Measurements from ENCODE around the gene ZNF432. TPM values are rescaled to one million over a fixed set of nuclear protein-coding genes. Genes with fewer than 3 reads are reported as not detected.
"Not testable (repeated sequence)": the region's sequence is repeated elsewhere in the genome, so short reads cannot be mapped to it uniquely, and the experiment has no call there.

The ZNF432 gene
- total RNA-seq (2014; rRNA removed): 7.8 and 10.1 TPM in 2 replicates
- 3.5 TPM for polyA plus RNA-seq (2012)

DNA sequence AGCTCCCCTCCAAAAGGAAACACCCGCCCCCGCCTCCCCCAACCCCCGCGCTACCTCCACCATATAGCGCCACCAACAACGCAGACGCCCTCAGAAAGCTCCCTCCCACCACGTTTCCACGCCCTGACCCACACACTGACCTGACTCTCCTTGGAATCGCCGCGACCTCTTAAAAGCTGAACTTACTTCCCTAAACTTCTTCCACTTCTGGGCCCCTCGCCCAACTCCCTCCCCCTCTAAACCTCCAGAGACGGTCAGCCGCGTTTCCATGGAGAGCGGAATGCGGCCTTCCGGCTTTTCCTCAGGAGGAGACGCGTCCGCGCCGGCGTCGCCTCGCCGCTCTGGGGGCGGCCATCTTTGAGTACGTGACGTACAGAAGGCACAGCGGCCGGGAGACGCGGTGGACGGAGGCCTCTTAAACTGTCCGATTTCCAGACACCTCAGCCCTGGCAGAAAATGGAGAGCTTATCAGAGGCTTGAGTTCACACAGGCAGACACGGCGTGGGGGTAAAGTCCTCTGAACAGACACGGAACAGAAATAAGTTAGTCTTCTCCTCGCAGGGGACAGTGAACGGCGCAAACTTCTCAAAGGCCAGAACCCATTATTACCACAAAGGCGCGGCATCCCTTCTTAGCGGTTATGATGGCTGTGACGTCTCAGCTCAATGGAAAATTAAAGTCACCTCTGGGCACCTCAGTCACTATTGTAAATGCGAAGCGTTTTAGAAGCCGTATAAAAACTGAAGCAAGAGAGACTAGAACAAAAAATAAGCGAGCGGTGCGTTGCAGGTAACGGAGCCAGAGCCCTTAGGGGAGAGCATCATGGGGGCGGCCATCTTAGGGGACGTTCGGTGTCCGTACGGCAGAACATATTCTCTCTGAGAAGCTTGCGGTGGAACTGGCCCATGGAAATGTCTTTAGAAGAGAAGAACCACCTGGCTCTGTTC lies at the start of gene ZNF432:
Gene ZNF432 (minus strand): TSS at position 284 of the 947 bp plus-strand sequence. CDS start 1,970 bp downstream, outside the sequence.
- peak; percentile 90 for DNase-seq (ENCODE audit: low read depth)

DNA sequence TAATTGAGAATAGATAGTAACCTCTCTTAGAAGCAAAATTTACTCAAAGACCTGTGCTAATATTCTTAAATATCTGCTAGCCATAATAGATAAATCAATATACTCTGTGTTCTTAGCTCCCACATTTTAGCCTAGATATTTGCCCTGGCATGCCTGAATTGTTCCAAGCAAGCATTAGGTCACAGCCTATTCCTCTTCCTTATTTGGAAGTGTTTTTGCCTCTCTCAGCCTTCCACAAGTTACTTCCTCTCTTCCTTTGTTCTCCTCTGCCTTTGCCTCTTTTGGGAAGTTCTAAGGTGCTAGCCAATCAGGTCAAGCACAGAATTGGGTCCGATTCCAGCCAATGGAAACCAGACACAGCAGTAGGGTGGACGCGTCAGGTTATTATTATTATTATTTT lies 47.8 kb upstream of the ZNF432 start:
- peak; percentile 7 for DNase-seq (ENCODE audit: low read depth)

DNA sequence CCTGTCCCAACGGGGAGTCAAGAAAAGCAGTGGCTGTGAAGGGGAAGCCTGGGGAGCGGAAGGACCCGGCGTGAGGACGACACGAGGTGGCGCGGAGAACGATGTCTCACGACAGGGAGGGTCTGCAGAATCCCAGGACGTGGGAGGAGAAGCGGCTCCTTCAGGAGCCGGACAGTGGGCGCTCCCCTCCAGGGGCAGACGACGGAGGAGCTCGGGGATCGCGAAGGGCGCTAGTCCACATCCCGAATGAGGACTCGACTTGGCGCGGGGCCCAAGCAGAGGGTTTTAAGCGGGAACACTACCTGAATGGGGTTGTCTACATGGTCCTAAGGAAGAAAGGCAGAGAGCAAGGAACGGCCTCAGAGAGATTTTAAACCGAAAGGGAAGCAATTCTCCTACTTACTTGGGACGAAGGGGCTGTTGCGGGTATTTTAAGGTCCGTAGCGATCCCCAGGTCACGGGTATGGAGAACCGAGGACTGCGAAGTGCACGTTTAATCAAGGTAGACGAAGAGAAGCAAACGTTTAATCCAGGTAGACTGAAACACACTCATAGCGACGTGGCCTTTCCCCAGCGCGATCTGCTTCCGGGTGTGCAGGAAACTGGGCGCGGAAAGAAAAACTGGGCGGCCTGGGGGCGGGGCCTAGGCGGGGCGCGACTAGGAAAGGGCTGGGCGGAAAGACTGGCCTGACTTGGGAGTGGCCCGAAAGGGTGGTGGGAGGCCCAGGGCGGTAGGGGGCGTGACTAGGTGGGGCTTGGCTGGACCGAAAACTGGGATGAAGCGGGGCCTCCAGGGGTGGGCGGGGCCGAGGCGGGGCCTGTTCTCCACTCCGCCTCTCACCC lies 46.8 kb upstream of the ZNF432 start, which contains the start of gene ZNF841:
Gene ZNF841 (minus strand): TSS at position 594 of the 843 bp plus-strand sequence. CDS start 10,964 bp downstream, outside the sequence.
- DNase-seq (ENCODE audit: low read depth): peak; percentile 93

DNA sequence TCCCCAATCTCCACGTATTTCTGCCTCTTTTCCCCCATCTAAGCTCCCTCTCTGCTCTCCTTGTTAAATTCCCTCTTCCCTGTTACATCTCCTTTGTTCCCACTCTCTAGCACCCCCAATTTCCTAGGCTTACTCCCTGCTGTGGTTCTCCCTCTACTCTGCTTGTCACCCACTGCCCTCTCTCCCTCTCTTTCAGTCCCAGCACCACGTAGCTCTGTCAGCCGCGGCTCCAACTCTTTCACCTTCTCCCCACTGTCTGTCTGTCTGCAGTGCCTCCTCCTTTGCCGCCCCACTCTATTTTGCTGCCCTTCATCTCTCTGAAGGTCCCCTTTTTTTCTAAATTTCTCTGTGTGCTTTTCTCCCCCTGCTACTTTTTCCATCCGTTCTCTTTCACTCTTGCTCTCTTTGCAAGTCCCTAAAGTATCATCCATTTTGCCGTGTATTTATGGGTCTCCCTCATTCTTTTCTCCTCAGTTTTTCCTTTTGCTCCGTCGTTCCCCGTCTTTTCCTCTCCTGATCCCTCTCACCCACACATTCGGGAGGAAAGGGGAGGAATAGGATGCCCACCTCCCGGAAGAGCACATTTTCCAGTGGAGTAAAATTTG lies 46.0 kb upstream of the ZNF432 start:
- DNase-seq (ENCODE audit: low read depth): no peak

DNA sequence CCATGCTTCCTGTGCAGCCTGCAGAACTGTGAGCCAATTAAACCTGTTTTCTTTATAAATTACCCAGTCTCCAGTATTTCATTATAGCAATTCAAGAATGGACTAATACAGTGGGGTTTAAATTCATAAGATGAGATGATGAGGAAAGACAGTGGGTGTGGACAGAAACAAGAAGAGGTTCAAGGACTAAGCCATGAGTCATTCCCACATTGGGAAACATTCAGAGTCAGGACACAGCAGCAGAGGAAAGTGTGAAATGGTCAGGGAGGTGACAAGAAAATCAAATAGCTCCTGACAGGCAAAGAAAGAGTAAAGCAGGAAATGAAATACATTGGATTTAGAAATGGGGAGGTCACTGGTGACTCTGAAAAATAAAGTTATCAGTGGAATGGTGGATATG lies 37.8 kb upstream of the ZNF432 start:
- peak; percentile 38 for DNase-seq (ENCODE audit: low read depth)

DNA sequence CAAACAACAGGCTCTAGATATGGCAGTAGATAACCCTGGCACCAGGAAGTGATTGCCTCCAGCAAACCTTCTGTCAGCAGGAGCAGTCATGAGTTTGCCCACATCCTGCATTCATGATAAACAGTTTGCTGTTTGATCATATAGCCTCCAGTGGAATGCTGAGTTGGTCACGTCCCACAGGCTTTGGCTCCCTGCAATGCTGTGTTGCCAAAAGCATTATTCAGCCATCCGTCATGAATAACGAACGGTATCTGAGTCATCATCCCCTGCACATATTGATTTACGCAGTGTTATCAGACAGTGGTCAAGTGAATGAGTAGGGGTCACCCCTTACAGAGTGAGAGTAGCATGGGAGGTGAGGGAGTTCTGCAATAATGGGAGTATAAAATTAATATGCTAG lies 21.9 kb upstream of the ZNF432 start:
- DNase-seq (ENCODE audit: low read depth): no peak

DNA sequence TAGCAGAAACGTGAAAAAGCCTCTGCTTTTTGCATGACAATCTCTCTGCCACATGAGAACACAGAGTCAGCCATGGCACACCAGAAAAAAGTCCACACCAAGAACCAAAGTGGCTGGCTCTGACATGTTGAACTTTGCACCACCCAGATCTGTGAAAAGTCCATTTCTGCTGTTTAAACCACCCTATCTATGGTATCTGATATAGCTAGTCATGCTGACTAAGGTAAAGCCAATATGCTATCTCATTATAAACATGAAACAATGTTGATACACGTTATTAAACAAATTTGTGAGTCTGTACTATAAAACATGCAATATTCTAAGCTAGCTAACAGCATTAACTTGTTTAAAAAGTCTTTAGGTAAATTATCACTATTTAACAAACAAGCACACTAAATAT lies 21.0 kb upstream of the ZNF432 start:
- no peak for DNase-seq (ENCODE audit: low read depth)

DNA sequence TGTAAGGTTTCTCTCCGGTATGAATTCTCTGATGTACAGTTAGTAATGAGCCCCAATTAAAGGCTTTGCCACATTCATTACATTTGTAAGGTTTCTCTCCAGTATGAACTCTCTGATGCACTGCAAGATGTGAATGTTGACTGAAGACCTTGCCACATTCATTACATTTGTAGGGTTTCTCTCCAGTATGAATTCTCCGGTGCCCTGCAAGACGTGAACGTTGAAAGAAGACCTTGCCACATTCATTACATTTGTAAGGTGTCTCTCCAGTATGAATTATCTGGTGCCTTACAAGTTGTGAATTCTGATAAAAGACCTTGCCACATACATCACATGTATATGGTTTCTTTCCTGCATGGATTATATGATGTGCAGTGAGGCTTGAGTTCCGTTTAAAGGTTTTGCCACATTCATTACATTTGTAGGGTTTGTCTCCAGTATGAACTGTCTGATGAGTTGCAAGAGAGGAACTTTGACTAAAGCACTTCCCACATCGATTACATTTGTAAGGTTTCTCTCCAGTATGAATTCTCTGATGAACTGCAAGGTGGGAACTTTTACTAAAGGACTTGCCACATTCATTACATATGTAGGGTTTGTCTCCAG lies 17.7 kb upstream of the ZNF432 start:
- no peak for DNase-seq (ENCODE audit: low read depth)

DNA sequence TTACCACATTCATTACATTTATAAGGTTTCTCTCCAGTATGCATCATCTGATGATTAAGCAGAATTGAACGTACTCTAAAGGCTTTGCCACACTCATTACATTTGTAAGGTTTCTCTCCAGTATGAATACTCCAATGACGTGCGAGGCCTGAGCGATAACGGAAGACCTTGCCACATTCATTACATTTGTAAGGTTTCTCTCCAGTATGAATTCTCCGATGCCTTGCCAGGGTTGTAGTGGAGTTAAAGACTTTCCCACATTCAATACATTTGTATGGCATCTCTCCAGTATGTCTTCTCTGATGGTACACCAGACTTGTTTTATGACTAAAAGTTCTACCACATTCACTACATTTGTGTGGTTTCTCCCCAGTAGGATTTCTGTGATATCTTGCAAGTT lies 16.8 kb upstream of the ZNF432 start:
- no peak for DNase-seq (ENCODE audit: low read depth)

DNA sequence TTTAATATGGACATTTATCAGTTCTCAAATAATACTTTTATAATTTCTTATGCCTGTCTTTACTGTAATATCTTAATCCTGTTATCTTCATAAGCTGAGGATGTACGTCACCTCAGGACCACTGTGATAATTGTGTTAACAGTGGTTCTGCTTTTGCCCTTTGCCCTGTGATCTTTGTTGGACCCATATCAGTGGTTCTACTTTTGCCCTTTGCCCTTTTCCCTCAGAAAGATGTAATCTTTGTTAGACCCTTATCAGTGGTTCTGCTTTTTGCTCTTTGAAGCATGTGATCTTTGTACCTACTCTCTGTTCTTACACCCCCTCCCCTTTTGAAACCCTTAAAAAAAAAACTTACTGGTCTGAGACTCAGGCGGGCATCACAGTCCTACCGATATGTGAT lies 7.8 kb upstream of the ZNF432 start:
- DNase-seq (ENCODE audit: low read depth): not testable (repeated sequence)

DNA sequence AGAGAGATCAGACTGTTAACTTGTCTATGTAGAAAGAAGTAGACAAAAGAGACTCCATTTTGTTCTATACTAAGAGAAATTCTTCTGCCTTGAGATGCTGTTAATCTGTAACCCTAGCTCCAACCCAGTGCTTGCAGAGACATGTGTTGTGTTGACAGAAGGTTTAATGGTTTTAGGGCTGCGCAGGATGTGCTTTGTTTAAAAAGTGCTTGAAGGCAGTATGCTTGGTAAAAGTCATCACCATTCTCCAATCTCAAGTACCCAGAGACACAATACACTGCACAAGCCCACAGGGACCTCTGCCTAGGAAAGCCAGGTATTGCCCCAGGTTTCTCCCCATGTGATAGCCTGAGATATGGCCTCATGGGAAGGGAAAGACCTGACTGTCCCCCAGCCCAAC lies 3.1 kb upstream of the ZNF432 start:
- not testable (repeated sequence) for DNase-seq (ENCODE audit: low read depth)

DNA sequence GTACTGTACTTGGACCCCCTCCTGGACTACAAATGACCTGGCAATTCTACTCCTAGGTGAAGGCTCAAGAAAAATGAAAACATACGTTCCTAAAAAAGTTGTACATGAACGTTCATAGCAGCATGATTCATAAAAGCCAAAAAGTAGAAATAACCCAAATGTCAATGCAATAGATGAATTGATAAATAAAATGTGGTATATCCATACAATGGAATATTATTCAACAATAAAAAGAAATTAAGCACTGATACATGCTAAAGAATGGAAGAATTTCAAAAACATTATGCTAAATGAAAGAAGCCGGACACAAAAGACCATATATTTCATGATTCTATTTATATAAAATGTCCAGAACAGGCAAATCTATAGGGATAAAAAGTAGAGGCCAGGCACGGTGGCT lies 9.5 kb downstream of the ZNF432 start:
- DNase-seq (ENCODE audit: low read depth): no peak

DNA sequence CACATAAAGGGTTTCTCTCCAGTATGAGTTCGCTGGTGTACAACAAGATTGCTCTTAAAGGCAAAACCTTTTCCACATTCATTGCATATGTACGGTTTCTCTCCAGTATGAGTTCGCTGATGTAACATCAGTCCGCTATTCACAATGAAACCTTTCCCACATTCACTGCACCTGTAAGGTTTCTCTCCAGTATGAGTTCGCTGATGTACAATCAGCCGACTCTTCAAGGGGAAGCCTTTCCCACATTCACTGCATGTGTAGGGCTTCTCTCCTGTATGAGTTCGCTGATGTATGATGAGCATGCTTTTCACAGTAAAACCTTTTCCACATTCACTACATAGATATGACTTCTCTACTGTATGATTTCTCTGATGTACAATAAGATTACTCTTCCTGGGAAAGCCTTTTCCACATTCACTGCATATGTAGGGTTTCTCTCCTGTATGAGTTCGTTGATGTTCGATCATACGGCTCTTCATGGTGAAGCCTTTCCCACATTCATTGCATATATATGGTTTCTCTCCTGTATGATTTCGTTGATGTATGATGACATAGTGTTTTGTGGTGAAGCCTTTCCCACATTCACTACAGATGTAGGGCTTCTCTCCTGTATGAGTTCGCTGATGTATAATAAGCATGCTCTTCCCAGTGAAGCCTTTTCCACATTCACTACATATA lies 14.4 kb downstream of the ZNF432 start:
- DNase-seq (ENCODE audit: low read depth): peak; percentile 34

DNA sequence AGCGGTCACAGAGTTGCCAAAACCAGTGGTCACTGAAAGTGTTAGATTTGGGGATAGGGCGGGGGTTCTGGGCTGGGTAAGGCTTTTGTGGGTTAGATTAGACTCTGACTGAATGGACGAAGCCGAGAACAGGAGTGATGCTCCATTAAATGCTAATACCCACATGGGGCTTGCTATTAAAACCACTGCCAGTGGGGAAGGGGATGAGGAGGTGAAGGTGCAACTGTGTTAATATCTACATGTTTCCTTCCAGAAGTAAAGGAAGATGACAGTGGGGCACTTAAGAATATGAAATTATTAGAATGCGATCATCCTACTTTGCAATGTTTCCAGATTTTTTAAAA lies 19.9 kb downstream of the ZNF432 start:
- no peak for DNase-seq (ENCODE audit: low read depth)

DNA sequence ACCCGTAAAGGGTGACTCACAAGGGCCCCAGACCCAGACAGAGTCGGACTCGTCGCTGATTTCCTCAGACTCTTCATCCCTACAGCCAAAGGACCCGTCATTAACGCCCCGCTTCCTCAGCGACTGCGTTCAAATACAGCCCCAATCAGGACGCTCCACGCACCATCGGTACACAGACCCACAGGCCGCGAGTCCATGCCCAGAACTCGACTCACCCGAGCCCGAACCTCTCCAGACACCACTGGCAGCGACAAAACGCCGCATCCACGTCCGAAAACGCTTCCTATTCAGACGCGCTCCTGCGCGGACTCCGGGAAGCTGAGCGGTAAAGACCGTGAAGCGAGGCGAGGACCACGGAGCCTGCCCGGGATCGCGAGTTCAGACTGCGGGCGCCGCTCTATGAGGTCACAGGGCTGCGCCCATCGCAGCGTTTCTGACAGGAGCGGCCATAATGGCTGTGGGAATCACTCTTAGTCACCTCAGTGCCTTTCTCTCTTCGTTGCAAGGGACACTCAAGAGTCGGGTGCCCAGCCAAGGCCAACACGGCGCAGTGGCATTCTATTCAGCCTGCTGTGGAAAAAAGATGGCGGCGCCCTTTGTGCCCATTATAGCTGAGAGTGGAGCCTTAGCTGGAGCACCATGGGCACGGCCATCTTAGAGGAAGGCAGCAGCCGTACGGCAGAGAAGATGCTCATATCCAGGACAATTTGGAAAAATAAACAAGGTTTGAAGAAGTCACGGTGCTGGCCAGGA lies 20.4 kb downstream of the ZNF432 start, which contains the start of gene ZNF614:
Gene ZNF614 (minus strand): TSS at position 353 of the 753 bp plus-strand sequence. CDS start 2,634 bp downstream, outside the sequence.
- DNase-seq (ENCODE audit: low read depth): peak; percentile 90

DNA sequence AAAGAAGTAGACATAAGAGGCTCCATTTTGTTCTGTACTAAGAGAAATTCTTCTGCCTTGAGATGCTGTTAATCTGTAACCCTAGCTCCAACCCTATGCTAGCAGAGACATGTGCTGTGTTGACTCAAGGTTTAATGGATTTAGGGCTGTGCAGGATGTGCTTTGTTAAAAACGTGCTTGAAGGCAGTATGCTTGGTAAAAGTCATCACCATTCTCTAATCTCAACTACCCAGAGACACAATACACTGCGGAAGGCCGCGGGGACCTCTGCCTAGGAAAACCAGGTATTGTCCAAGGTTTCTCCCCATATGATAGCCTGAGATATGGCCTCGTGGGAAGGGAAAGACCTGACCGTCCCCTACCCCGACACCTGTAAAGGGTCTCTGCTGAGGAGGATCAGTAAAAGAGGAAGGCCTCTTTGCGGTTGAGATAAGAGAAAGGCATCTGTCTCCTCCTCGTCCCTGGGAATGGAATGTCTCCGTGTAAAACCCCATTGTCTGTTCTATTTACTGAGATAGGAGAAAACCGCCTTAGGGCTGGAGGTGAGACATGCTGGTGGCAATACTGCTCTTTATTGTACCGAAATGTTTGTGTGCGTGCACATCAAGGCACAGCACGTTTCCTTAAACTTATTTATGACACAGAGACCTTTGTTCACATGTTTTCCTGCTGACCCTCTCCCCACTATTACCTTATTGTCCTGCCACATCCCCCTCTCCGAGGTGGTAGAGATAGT lies 22.2 kb downstream of the ZNF432 start:
- DNase-seq (ENCODE audit: low read depth): not testable (repeated sequence)

DNA sequence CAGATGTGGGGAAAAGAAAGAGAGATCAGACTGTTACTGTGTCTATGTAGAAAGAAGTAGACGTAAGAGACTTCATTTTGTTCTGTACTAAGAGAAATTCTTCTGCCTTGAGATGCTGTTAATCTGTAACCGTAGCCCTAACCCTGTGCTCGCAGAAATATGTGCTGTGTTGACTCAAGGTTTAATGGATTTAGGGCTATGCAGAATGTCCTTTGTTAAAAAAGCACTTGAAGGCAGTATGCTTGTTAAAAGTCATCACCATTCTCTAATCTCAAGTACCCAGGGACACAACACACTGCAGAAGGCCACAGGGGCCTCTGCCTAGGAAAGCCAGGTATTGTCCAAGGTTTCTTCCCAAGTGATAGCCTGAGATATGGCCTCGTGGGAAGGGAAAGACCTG lies 24.2 kb downstream of the ZNF432 start:
- not testable (repeated sequence) for DNase-seq (ENCODE audit: low read depth)

DNA sequence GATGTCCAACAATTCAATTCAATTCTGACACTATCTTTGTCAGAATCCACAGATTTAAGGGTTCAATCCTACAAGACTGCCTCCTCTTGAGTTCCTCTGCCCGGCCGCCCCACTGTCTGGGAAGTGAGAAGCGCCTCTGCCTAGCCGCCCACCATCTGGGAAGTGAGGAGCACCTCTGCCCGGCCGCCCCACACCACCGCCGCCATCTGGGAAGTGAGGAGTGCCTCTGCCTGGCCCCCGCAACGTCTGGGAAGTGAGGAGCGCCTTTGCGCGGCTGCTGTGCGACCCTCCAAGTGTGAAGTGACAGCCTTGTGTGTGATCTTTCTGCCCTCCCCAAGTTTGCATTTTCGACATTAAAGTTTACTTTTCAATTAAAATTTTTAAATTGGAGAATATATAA lies 26.4 kb downstream of the ZNF432 start:
- DNase-seq (ENCODE audit: low read depth): no peak

DNA sequence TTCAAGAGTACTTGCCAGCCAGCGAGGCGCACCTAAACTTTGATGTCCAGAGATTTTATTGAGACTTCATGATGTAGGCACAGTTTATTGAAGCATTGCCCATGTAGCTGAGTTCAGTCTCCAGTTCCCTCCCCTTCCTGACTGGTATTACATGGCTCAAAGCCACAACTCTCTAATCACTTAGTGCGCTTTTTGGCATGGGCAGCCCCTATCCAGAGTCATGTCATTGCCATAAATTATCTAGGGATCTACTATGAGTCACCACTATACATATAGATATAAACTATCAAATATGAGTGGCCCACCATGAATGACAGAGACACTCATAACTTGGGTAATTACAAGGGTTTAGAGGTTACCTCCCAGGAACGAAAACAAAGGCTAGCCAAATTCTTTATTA lies 28.1 kb downstream of the ZNF432 start:
- DNase-seq (ENCODE audit: low read depth): no peak

All from LHCN-M2 (cell line).